ENCODE measurements around the gene AMBP. TPM values are rescaled to one million over a fixed set of nuclear protein-coding genes. Genes with fewer than 3 reads are reported as not detected.

The AMBP gene
- total RNA-seq, 2 donors from 2014 or later = 1.5 to 5.7 TPM

- no peaks in the 10 kb centered on the region for H3K36me3 ChIP-seq
- H3K27ac ChIP-seq = no peak overlapping the region
- H3K4me1 ChIP-seq = no peaks in the 10 kb centered on the region
- no peaks in the 10 kb centered on the region for H3K27me3 ChIP-seq
- no peak overlapping the region for H3K9ac ChIP-seq (ENCODE audit: low read depth in 2 of 2, low read length in 2 of 2)
- no peak overlapping the region for H3K4me3 ChIP-seq
- TF ChIP-seq CTCF (IDR thresholded peaks at IDR 0.05) = no peak
- DNase-seq = peak; percentile 15
- intact Hi-C loops (cut with DNase I) = loop anchor here (10.0 kb wide), 1 partner anchor 225 kb away; no protein-coding TSS in a partner anchor
- no peaks in the 10 kb centered on the region for H3K9me3 ChIP-seq
Measured at GRCh38 chr9:114029311-114030170, 48.6 kb downstream of the AMBP start.

GRCh38 chr9:114028646-114029045 lies 49.5 kb downstream of the AMBP start:
- intact Hi-C loops (cut with DNase I) = no loop called here
- no peak for TF ChIP-seq CTCF (IDR thresholded peaks at IDR 0.05)
- Histone ChIP-seq H3K27ac (no peak overlapping the region), H3K9me3 (no peaks in the 10 kb centered on the region), H3K4me1 (no peaks in the 10 kb centered on the region), H3K36me3 (no peaks in the 10 kb centered on the region), H3K4me3 (no peak overlapping the region), H3K27me3 (no peaks in the 10 kb centered on the region), H3K9ac (ENCODE audit: low read depth in 2 of 2, low read length in 2 of 2) (no peak overlapping the region)
- peak; percentile 14 for DNase-seq

- DNase-seq = peak; percentile 7
- no peak overlapping the region for H3K27ac ChIP-seq
- H3K4me1 ChIP-seq = no peaks in the 10 kb centered on the region
- no peak overlapping the region for H3K4me3 ChIP-seq
- no peak overlapping the region for H3K9ac ChIP-seq (ENCODE audit: low read depth in 2 of 2, low read length in 2 of 2)
- no peaks in the 10 kb centered on the region for H3K9me3 ChIP-seq
- H3K27me3 ChIP-seq = no peaks in the 10 kb centered on the region
- intact Hi-C loops (cut with DNase I) = no loop called here
- no peak for TF ChIP-seq CTCF (IDR thresholded peaks at IDR 0.05)
- no peaks in the 10 kb centered on the region for H3K36me3 ChIP-seq
Measured at GRCh38 chr9:114027863-114028465, 50.1 kb downstream of the AMBP start.

GRCh38 chr9:114027159-114027862 lies 50.8 kb downstream of the AMBP start:
- H3K9ac ChIP-seq (ENCODE audit: low read depth in 2 of 2, low read length in 2 of 2) = no peak overlapping the region
- H3K27ac ChIP-seq = no peak overlapping the region
- H3K9me3 ChIP-seq = no peaks in the 10 kb centered on the region
- intact Hi-C loops (cut with DNase I) = no loop called here
- H3K4me1 ChIP-seq = no peaks in the 10 kb centered on the region
- no peaks in the 10 kb centered on the region for H3K27me3 ChIP-seq
- peak; percentile 10 for DNase-seq
- no peaks in the 10 kb centered on the region for H3K36me3 ChIP-seq
- no peak for TF ChIP-seq CTCF (IDR thresholded peaks at IDR 0.05)
- no peak overlapping the region for H3K4me3 ChIP-seq

GRCh38 chr9:114026335-114026734 lies 51.8 kb downstream of the AMBP start:
- no peaks in the 10 kb centered on the region for H3K9me3 ChIP-seq
- no peak overlapping the region for H3K27ac ChIP-seq
- H3K4me3 ChIP-seq = no peak overlapping the region
- H3K36me3 ChIP-seq = no peaks in the 10 kb centered on the region
- H3K4me1 ChIP-seq = no peaks in the 10 kb centered on the region
- peak; percentile 9 for DNase-seq
- no peak overlapping the region for H3K9ac ChIP-seq (ENCODE audit: low read depth in 2 of 2, low read length in 2 of 2)
- intact Hi-C loops (cut with DNase I) = no loop called here
- H3K27me3 ChIP-seq = no peaks in the 10 kb centered on the region
- no peak for TF ChIP-seq CTCF (IDR thresholded peaks at IDR 0.05)

Measured in colonic mucosa (tissue), 4 donors.